Measurements from ENCODE around the gene SGCA. TPM values are rescaled to one million over a fixed set of nuclear protein-coding genes. Genes with fewer than 3 reads are reported as not detected.
A peak's percentile ranks its signal among the peaks of the same experiment; 100 is the strongest.

The SGCA gene
- total and polyA plus RNA-seq, 2 experiments from 2014 or later: 0.19 TPM; not detected in 1

- H3K27me3 Mint-ChIP-seq (ENCODE audit: insufficient read depth, low read depth, poor library complexity): peaks cover 41% of the 10 kb centered on the region
- H3K4me3 Mint-ChIP-seq: no peak overlapping the region
- Histone ChIP-seq H3K4me3 (no peak overlapping the region), H3K4me2 (no peak overlapping the region), H3K27me3 (ENCODE audit: insufficient read depth) (peaks cover 40% of the 10 kb centered on the region), H3K27ac (ENCODE audit: low read depth) (no peak overlapping the region), H3K36me3 (ENCODE audit: insufficient read depth) (no peaks in the 10 kb centered on the region), H3K4me1 (ENCODE audit: insufficient read depth) (peaks cover 21% of the 10 kb centered on the region), H2AFZ (no peak overlapping the region), H3K79me2 (replicated peaks; ENCODE audit: insufficient read depth) (no peaks in the 10 kb centered on the region), H3F3A (replicated peaks; ENCODE audit: low read depth) (no peaks in the 10 kb centered on the region; the same call in 1 of the 2 replicates), H3K9me2 (ENCODE audit: insufficient read depth) (no peaks in the 10 kb centered on the region), H4K20me1 (replicated peaks; ENCODE audit: insufficient read depth) (no peaks in the 10 kb centered on the region)
- TF ChIP-seq POLR2AphosphoS5 (IDR thresholded peaks at IDR 0.05; ENCODE audit: low read depth): no peak
- no peak for TF ChIP-seq NANOG (IDR thresholded peaks at IDR 0.05; ENCODE audit: borderline replicate concordance)
- no peak for TF ChIP-seq ZNF331 (CRISPR knock-in tag; IDR thresholded peaks at IDR 0.05; ENCODE audit: low read depth)
- TF ChIP-seq ZNF462 (CRISPR knock-in tag; IDR thresholded peaks at IDR 0.05): no peak
- TF ChIP-seq ETS1 (IDR thresholded peaks at IDR 0.05): no peak
- no peak for TF ChIP-seq CREB1 (CRISPR knock-in tag; IDR thresholded peaks at IDR 0.05; ENCODE audit: low read depth)
- TF ChIP-seq CTCF (conservative IDR thresholded peaks at IDR 0.05; ENCODE audit: low read depth in 2 of 2): no peak
- no peak for TF ChIP-seq JUNB (IDR thresholded peaks at IDR 0.05; ENCODE audit: unreplicated experiment)
- no peak for TF ChIP-seq EZH2phosphoT487 (IDR thresholded peaks at IDR 0.05; ENCODE audit: unreplicated experiment)
- TF ChIP-seq EZH2 (IDR thresholded peaks at IDR 0.05; ENCODE audit: low read depth, unreplicated experiment): no peak
- no peak for TF ChIP-seq ZNF114 (CRISPR knock-in tag; IDR thresholded peaks at IDR 0.05)
- no peak for TF ChIP-seq REST (IDR thresholded peaks at IDR 0.05; ENCODE audit: unreplicated experiment)
- TF ChIP-seq STAT1 (IDR thresholded peaks at IDR 0.05; ENCODE audit: unreplicated experiment): no peak
- H3K4me1 Mint-ChIP-seq: peaks cover 42% of the 10 kb centered on the region
- H3K9me3 Mint-ChIP-seq: no peaks in the 10 kb centered on the region
- H3K36me3 Mint-ChIP-seq (ENCODE audit: low read depth): no peaks in the 10 kb centered on the region
- no peak overlapping the region for H3K27ac Mint-ChIP-seq
- ATAC-seq (peak; percentile 19; the same call in 2 of the 3 replicates), DNase-seq (ENCODE audit: low spot score) (no peak)
These were observed 42.9 kb upstream of the SGCA start for GRCh38 chr17:50122945-50123344.

All from GM23338 (cell line).